ENCODE results near the gene HECA. TPM values are rescaled to one million over a fixed set of nuclear protein-coding genes. Genes with fewer than 3 reads are reported as not detected.

Gene HECA
- total and polyA plus RNA-seq, 2 experiments from 2014 or later: 2.4 to 8.1 TPM

DNA sequence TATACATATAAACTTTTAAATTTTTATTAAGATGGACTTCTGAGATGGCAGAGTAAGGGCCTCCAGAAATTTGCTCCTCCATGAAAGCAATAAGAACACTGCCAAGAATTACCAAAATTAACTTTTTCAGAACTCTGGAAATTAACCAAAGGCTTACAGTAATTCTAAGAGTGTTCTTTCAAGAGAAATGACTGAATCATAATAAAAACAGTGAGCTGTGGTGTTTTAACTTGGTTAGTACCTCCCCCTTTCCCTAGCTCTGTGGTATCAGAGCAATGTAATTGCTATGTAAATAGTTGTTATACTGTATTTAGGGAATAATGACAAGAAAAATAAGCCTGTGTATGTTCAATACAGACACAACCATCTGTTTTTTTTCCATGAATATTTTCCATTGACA, 19.0 kb downstream of the HECA start:
- Mint-ChIP-seq H3K9me3 (no peaks in the 10 kb centered on the region), H3K27ac (no peak overlapping the region), H3K27me3 (ENCODE audit: insufficient read depth, low read depth, poor library complexity) (peaks cover 5% of the 10 kb centered on the region), H3K36me3 (ENCODE audit: low read depth) (no peaks in the 10 kb centered on the region), H3K4me1 (peaks cover 21% of the 10 kb centered on the region), H3K4me3 (no peak overlapping the region)
- no peaks in the 10 kb centered on the region for H3K9me2 ChIP-seq (ENCODE audit: insufficient read depth)
- H3K27ac ChIP-seq (ENCODE audit: low read depth): no peak overlapping the region
- H3K4me3 ChIP-seq: no peak overlapping the region
- H3K36me3 ChIP-seq (ENCODE audit: insufficient read depth): no peaks in the 10 kb centered on the region
- H3K4me2 ChIP-seq: no peak overlapping the region
- no peak for DNase-seq (ENCODE audit: low spot score)
- H2AFZ ChIP-seq: no peak overlapping the region
- H3F3A ChIP-seq (replicated peaks; ENCODE audit: low read depth): no peaks in the 10 kb centered on the region
- peaks cover 15% of the 10 kb centered on the region; the same call in 1 of the 2 replicates for H3K4me1 ChIP-seq (ENCODE audit: insufficient read depth)
- H4K20me1 ChIP-seq (replicated peaks; ENCODE audit: insufficient read depth): no peaks in the 10 kb centered on the region
- TF ChIP-seq EZH2phosphoT487 (IDR thresholded peaks at IDR 0.05; ENCODE audit: unreplicated experiment) (no peak), POLR2AphosphoS5 (IDR thresholded peaks at IDR 0.05; ENCODE audit: low read depth) (no peak), ZNF331 (CRISPR knock-in tag; IDR thresholded peaks at IDR 0.05; ENCODE audit: low read depth) (no peak), STAT1 (IDR thresholded peaks at IDR 0.05; ENCODE audit: unreplicated experiment) (no peak), JUNB (IDR thresholded peaks at IDR 0.05; ENCODE audit: unreplicated experiment) (no peak), ZNF114 (CRISPR knock-in tag; IDR thresholded peaks at IDR 0.05) (no peak), NANOG (IDR thresholded peaks at IDR 0.05; ENCODE audit: borderline replicate concordance) (no peak), EZH2 (IDR thresholded peaks at IDR 0.05; ENCODE audit: low read depth, unreplicated experiment) (no peak), CREB1 (CRISPR knock-in tag; IDR thresholded peaks at IDR 0.05; ENCODE audit: low read depth) (no peak)
- TF ChIP-seq, protein P1, sequence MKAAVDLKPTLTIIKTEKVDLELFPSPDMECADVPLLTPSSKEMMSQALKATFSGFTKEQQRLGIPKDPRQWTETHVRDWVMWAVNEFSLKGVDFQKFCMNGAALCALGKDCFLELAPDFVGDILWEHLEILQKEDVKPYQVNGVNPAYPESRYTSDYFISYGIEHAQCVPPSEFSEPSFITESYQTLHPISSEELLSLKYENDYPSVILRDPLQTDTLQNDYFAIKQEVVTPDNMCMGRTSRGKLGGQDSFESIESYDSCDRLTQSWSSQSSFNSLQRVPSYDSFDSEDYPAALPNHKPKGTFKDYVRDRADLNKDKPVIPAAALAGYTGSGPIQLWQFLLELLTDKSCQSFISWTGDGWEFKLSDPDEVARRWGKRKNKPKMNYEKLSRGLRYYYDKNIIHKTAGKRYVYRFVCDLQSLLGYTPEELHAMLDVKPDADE (IDR thresholded peaks at IDR 0.05): no peak
- TF ChIP-seq, protein P2, sequence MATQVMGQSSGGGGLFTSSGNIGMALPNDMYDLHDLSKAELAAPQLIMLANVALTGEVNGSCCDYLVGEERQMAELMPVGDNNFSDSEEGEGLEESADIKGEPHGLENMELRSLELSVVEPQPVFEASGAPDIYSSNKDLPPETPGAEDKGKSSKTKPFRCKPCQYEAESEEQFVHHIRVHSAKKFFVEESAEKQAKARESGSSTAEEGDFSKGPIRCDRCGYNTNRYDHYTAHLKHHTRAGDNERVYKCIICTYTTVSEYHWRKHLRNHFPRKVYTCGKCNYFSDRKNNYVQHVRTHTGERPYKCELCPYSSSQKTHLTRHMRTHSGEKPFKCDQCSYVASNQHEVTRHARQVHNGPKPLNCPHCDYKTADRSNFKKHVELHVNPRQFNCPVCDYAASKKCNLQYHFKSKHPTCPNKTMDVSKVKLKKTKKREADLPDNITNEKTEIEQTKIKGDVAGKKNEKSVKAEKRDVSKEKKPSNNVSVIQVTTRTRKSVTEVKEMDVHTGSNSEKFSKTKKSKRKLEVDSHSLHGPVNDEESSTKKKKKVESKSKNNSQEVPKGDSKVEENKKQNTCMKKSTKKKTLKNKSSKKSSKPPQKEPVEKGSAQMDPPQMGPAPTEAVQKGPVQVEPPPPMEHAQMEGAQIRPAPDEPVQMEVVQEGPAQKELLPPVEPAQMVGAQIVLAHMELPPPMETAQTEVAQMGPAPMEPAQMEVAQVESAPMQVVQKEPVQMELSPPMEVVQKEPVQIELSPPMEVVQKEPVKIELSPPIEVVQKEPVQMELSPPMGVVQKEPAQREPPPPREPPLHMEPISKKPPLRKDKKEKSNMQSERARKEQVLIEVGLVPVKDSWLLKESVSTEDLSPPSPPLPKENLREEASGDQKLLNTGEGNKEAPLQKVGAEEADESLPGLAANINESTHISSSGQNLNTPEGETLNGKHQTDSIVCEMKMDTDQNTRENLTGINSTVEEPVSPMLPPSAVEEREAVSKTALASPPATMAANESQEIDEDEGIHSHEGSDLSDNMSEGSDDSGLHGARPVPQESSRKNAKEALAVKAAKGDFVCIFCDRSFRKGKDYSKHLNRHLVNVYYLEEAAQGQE (IDR thresholded peaks at IDR 0.05; ENCODE audit: unreplicated experiment): no peak
- TF ChIP-seq, protein P3, sequence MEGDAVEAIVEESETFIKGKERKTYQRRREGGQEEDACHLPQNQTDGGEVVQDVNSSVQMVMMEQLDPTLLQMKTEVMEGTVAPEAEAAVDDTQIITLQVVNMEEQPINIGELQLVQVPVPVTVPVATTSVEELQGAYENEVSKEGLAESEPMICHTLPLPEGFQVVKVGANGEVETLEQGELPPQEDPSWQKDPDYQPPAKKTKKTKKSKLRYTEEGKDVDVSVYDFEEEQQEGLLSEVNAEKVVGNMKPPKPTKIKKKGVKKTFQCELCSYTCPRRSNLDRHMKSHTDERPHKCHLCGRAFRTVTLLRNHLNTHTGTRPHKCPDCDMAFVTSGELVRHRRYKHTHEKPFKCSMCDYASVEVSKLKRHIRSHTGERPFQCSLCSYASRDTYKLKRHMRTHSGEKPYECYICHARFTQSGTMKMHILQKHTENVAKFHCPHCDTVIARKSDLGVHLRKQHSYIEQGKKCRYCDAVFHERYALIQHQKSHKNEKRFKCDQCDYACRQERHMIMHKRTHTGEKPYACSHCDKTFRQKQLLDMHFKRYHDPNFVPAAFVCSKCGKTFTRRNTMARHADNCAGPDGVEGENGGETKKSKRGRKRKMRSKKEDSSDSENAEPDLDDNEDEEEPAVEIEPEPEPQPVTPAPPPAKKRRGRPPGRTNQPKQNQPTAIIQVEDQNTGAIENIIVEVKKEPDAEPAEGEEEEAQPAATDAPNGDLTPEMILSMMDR (conservative IDR thresholded peaks at IDR 0.05; ENCODE audit: low read depth in 2 of 2): no peak
- TF ChIP-seq, protein P4, sequence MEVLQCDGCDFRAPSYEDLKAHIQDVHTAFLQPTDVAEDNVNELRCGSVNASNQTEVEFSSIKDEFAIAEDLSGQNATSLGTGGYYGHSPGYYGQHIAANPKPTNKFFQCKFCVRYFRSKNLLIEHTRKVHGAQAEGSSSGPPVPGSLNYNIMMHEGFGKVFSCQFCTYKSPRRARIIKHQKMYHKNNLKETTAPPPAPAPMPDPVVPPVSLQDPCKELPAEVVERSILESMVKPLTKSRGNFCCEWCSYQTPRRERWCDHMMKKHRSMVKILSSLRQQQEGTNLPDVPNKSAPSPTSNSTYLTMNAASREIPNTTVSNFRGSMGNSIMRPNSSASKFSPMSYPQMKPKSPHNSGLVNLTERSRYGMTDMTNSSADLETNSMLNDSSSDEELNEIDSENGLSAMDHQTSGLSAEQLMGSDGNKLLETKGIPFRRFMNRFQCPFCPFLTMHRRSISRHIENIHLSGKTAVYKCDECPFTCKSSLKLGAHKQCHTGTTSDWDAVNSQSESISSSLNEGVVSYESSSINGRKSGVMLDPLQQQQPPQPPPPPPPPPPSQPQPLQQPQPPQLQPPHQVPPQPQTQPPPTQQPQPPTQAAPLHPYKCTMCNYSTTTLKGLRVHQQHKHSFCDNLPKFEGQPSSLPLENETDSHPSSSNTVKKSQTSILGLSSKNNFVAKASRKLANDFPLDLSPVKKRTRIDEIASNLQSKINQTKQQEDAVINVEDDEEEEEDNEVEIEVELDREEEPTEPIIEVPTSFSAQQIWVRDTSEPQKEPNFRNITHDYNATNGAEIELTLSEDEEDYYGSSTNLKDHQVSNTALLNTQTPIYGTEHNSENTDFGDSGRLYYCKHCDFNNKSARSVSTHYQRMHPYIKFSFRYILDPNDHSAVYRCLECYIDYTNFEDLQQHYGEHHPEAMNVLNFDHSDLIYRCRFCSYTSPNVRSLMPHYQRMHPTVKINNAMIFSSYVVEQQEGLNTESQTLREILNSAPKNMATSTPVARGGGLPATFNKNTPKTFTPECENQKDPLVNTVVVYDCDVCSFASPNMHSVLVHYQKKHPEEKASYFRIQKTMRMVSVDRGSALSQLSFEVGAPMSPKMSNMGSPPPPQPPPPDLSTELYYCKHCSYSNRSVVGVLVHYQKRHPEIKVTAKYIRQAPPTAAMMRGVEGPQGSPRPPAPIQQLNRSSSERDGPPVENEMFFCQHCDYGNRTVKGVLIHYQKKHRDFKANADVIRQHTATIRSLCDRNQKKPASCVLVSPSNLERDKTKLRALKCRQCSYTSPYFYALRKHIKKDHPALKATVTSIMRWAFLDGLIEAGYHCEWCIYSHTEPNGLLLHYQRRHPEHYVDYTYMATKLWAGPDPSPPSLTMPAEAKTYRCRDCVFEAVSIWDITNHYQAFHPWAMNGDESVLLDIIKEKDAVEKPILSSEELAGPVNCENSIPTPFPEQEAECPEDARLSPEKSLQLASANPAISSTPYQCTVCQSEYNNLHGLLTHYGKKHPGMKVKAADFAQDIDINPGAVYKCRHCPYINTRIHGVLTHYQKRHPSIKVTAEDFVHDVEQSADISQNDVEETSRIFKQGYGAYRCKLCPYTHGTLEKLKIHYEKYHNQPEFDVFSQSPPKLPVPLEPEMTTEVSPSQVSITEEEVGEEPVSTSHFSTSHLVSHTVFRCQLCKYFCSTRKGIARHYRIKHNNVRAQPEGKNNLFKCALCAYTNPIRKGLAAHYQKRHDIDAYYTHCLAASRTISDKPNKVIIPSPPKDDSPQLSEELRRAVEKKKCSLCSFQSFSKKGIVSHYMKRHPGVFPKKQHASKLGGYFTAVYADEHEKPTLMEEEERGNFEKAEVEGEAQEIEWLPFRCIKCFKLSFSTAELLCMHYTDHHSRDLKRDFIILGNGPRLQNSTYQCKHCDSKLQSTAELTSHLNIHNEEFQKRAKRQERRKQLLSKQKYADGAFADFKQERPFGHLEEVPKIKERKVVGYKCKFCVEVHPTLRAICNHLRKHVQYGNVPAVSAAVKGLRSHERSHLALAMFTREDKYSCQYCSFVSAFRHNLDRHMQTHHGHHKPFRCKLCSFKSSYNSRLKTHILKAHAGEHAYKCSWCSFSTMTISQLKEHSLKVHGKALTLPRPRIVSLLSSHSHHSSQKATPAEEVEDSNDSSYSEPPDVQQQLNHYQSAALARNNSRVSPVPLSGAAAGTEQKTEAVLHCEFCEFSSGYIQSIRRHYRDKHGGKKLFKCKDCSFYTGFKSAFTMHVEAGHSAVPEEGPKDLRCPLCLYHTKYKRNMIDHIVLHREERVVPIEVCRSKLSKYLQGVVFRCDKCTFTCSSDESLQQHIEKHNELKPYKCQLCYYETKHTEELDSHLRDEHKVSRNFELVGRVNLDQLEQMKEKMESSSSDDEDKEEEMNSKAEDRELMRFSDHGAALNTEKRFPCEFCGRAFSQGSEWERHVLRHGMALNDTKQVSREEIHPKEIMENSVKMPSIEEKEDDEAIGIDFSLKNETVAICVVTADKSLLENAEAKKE (CRISPR knock-in tag; IDR thresholded peaks at IDR 0.05): no peak
- ATAC-seq: no peak
- H3K27me3 ChIP-seq (ENCODE audit: insufficient read depth): no peaks in the 10 kb centered on the region
- 0 out of 2 replicates have a peak, but pooled peaks cover 9% of the 10 kb centered on the region for H3K79me2 ChIP-seq (replicated peaks; ENCODE audit: insufficient read depth)

Data from GM23338 (cell line).